H9 (cell line): ENCODE data around the gene ETF1. TPM values are rescaled to one million over a fixed set of nuclear protein-coding genes. Genes with fewer than 3 reads are reported as not detected.

Source experiments
- DNase-seq: peaks from one replicate; pipeline ENCODE4 v3.0.0-alpha.2; 2017
- H2AFZ ChIP-seq: one replicate; pipeline ENCODE4 v1.6.1; 2013; ENCODE audit warnings: mild to moderate bottlenecking, low read length, control low read depth, moderate library complexity
- H2AK5ac ChIP-seq: 2 replicates; pipeline ENCODE4 v1.6.1; 2013; ENCODE audit warnings: low read length, control low read depth, mixed read lengths; ENCODE audit not compliant: insufficient read length
- H2BK120ac ChIP-seq: one replicate; pipeline ENCODE4 v1.6.1; 2013; ENCODE audit warnings: low read depth, mild to moderate bottlenecking, low read length, control low read depth, inconsistent platforms; ENCODE audit not compliant: poor library complexity, severe bottlenecking
- H2BK12ac ChIP-seq: 2 replicates; pipeline ENCODE4 v1.6.1; 2013; ENCODE audit warnings: low read length, control low read depth, mixed read lengths, low read depth; ENCODE audit not compliant: insufficient read length
- H2BK15ac ChIP-seq: 2 replicates; pipeline ENCODE4 v1.6.1; 2013; ENCODE audit warnings: low read depth, low read length, control low read depth
- H2BK20ac ChIP-seq: one replicate; pipeline ENCODE4 v1.6.1; 2013; ENCODE audit warnings: low read depth, mild to moderate bottlenecking, low read length, control low read depth, inconsistent platforms; ENCODE audit not compliant: poor library complexity, severe bottlenecking
- H2BK5ac ChIP-seq: 2 replicates; pipeline ENCODE4 v1.6.1; 2013; ENCODE audit warnings: low read length, control low read depth, mixed read lengths; ENCODE audit not compliant: insufficient read length
- H3K14ac ChIP-seq: 2 replicates; pipeline ENCODE4 v1.6.1; 2013; ENCODE audit warnings: low read length, control low read depth; ENCODE audit not compliant: insufficient read depth
- H3K18ac ChIP-seq: 2 replicates; pipeline ENCODE4 v1.6.1; 2013; ENCODE audit warnings: low read depth, mild to moderate bottlenecking, mixed read lengths, low read length, control low read depth; ENCODE audit not compliant: insufficient read length
- H3K23ac ChIP-seq: 2 replicates; pipeline ENCODE4 v1.6.1; 2013; ENCODE audit warnings: low read length, control low read depth, mixed read lengths, low read depth; ENCODE audit not compliant: insufficient read length
- H3K23me2 ChIP-seq: 2 replicates; pipeline ENCODE4 v1.6.1; 2013; ENCODE audit warnings: low read depth, mild to moderate bottlenecking, mixed read lengths, low read length, control low read depth; ENCODE audit not compliant: insufficient read length, poor library complexity, severe bottlenecking
- H3K27ac ChIP-seq: 2 replicates; pipeline ENCODE4 v1.5.1; 2013; ENCODE audit warnings: low read length, control low read depth, mixed read lengths, low read depth; ENCODE audit not compliant: insufficient read length
- H3K27me3 ChIP-seq: 2 replicates; pipeline ENCODE4 v1.6.1; 2013; ENCODE audit warnings: low read length, control low read depth, inconsistent platforms; ENCODE audit not compliant: insufficient read depth
- H3K4ac ChIP-seq: 2 replicates; pipeline ENCODE4 v1.6.1; 2013; ENCODE audit warnings: low read depth, mild to moderate bottlenecking, control low read depth, inconsistent platforms, low read length, moderate library complexity
- H3K4me1 ChIP-seq: 2 replicates; pipeline ENCODE4 v1.6.1; 2013; ENCODE audit warnings: low read length, control low read depth, inconsistent platforms; ENCODE audit not compliant: insufficient read depth
- H3K4me2 ChIP-seq: 2 replicates; pipeline ENCODE4 v1.6.1; 2013; ENCODE audit warnings: low read length, control low read depth, mixed read lengths; ENCODE audit not compliant: insufficient read length, insufficient read depth
- H3K56ac ChIP-seq: 2 replicates; pipeline ENCODE4 v1.6.1; 2013; ENCODE audit warnings: low read depth, mild to moderate bottlenecking, mixed read lengths, low read length, control low read depth; ENCODE audit not compliant: insufficient read length
- H3K79me1 ChIP-seq: 2 replicates; pipeline ENCODE4 v1.6.1; 2013; ENCODE audit warnings: low read depth, mild to moderate bottlenecking, moderate library complexity, low read length, control low read depth, inconsistent platforms; ENCODE audit not compliant: insufficient read depth, poor library complexity, severe bottlenecking
- H3K79me2 ChIP-seq: 2 replicates; pipeline ENCODE4 v1.6.1; 2013; ENCODE audit warnings: low read length, control low read depth, inconsistent platforms; ENCODE audit not compliant: insufficient read depth
- H3K9ac ChIP-seq: 2 replicates; pipeline ENCODE4 v1.6.1; 2013; ENCODE audit warnings: low read length, control low read depth, mixed read lengths; ENCODE audit not compliant: insufficient read length; ENCODE audit errors: extremely low read depth
- H3K9me3 ChIP-seq: one replicate; pipeline ENCODE4 v1.6.1; 2013; ENCODE audit warnings: low read depth, low read length, inconsistent platforms; ENCODE audit not compliant: control insufficient read depth
- H3T11ph ChIP-seq: one replicate; pipeline ENCODE4 v1.6.1; 2013; ENCODE audit warnings: mild to moderate bottlenecking, low read length, control low read depth, inconsistent platforms
- H4K20me1 ChIP-seq: one replicate; pipeline ENCODE4 v1.6.1; 2013; ENCODE audit not compliant: control insufficient read depth, insufficient read length, insufficient read depth
- H4K5ac ChIP-seq: 2 replicates; pipeline ENCODE4 v1.6.1; 2013; ENCODE audit warnings: low read depth, mild to moderate bottlenecking, mixed read lengths, low read length, control low read depth; ENCODE audit not compliant: insufficient read length
- H4K8ac ChIP-seq: replicated peaks from 2 replicates; pipeline ENCODE4 v1.6.1; 2013; ENCODE audit warnings: low read length, control low read depth, mixed read lengths, low read depth; ENCODE audit not compliant: insufficient read length
- H4K91ac ChIP-seq: 2 replicates; pipeline ENCODE4 v1.6.1; 2013; ENCODE audit warnings: low read depth, mild to moderate bottlenecking, moderate library complexity, mixed read lengths, low read length, control low read depth; ENCODE audit not compliant: insufficient read length
- H3K27ac Mint-ChIP-seq, 3 experiments: 2 replicates in 2 of 3; 3 replicates in 1 of 3; pipeline ENCODE4 v1.8.0; 2020 to 2021; ENCODE audit warnings: mixed read lengths in 3 of 3, mild to moderate bottlenecking in 1 of 3, moderate library complexity in 1 of 3
- H3K27me3 Mint-ChIP-seq: 2 replicates; pipeline ENCODE4 v1.8.0; 2021; ENCODE audit warnings: low read depth, mild to moderate bottlenecking, moderate library complexity, mixed read lengths
- H3K36me3 Mint-ChIP-seq, 3 experiments: 2 replicates in 2 of 3; 3 replicates in 1 of 3; pipeline ENCODE4 v1.8.0; 2020 to 2021; ENCODE audit warnings: low read depth in 3 of 3, mixed read lengths in 3 of 3; ENCODE audit not compliant: insufficient read depth in 1 of 3
- H3K4me1 Mint-ChIP-seq, 2 experiments: 2 replicates each; pipeline ENCODE4 v1.8.0; 2020; ENCODE audit warnings: mixed read lengths in 2 of 2
- H3K4me3 Mint-ChIP-seq, 2 experiments: 2 replicates in 1 of 2; 3 replicates in 1 of 2; pipeline ENCODE4 v1.8.0; 2020 to 2021; ENCODE audit warnings: mild to moderate bottlenecking in 2 of 2, mixed read lengths in 2 of 2, moderate library complexity in 1 of 2
- H3K9me3 Mint-ChIP-seq, 2 experiments: 2 replicates in 1 of 2; 3 replicates in 1 of 2; pipeline ENCODE4 v1.8.0; 2020; ENCODE audit warnings: mild to moderate bottlenecking in 2 of 2, mixed read lengths in 2 of 2, moderate library complexity in 1 of 2
- WGBS: extraction: QIAGEN DNeasy Blood & Tissue Kit; methylation state at CpG from one replicate; pipeline ENCODE4 v1.1.7; 2013; ENCODE audit warnings: missing lambda C conversion rate, low lambda C conversion rate, mixed read lengths; ENCODE audit not compliant: insufficient read length; ENCODE audit errors: extremely low coverage; 5-methylcytosine and 5-hydroxymethylcytosine counted together
- total RNA-seq: library from RNA; stranded (reverse); gene quantifications from 2 replicates; pipeline ENCODE4 v1.2.1, GENCODE V29; 2021
- TF ChIP-seq, protein P1 (sequence below): fragments of 200-600 bp; sonication (generic); conservative IDR thresholded peaks from 3 replicates; pipeline ENCODE4 v1.8.0; 2021; ENCODE audit warnings: antibody characterized with exemption, mild to moderate bottlenecking

Gene ETF1
- total RNA-seq, 1 experiment from 2014 or later = 175 TPM

DNA sequence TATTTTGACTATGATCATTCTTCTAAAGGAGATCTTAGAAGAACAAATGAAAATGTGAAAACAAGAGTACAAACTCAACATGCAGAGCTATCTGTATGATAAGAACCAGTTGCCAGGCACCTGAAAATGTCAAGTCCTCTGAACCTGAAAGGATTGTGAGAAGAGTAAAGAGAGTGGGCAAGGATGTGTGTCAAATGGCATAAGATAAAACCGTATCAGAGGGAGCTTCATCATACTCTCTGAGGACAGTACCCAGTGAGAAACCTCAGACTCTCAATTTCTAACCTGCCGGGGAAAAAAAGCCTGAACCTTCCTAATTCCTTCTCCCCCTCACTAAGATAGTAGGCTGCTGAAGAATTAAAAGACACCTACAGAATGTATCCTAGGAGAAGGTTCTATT lies 6.8 kb downstream of the ETF1 start:
- Histone ChIP-seq H3T11ph (no peak overlapping the region), H3K4ac (no peak overlapping the region), H3K79me1 (peaks cover 3% of the 10 kb centered on the region), H3K79me2 (peaks cover 72% of the 10 kb centered on the region), H3K23me2 (no peaks in the 10 kb centered on the region), H3K9ac (no peak overlapping the region), H4K8ac (no peak overlapping the region), H3K56ac (no peak overlapping the region), H2AFZ (no peak overlapping the region), H3K18ac (no peak overlapping the region), H3K27me3 (no peaks in the 10 kb centered on the region), H4K5ac (no peak overlapping the region), H2BK12ac (no peak overlapping the region), H4K91ac (no peak overlapping the region), H3K23ac (no peak overlapping the region), H3K27ac (no peak overlapping the region), H2AK5ac (no peak overlapping the region), H3K4me2 (no peak overlapping the region), H2BK15ac (no peak overlapping the region), H3K4me1 (no peaks in the 10 kb centered on the region), H2BK5ac (no peak overlapping the region), H2BK20ac (no peak overlapping the region), H4K20me1 (no peaks in the 10 kb centered on the region), H3K9me3 (no peaks in the 10 kb centered on the region), H3K14ac (no peak overlapping the region), H2BK120ac (no peak overlapping the region)
- Mint-ChIP-seq H3K4me1 (peaks cover 9 to 16% of the 10 kb centered on the region in 2 experiments), H3K4me3 (no peak overlapping the region), H3K36me3 (peaks cover 30 to 68% (median 62%) of the 10 kb centered on the region in 3 experiments; a peak in 6 of 7 replicates), H3K27me3 (no peaks in the 10 kb centered on the region), H3K9me3 (no peaks in the 10 kb centered on the region), H3K27ac (no peak overlapping the region)
- no peak for DNase-seq
- TF ChIP-seq, protein P1, sequence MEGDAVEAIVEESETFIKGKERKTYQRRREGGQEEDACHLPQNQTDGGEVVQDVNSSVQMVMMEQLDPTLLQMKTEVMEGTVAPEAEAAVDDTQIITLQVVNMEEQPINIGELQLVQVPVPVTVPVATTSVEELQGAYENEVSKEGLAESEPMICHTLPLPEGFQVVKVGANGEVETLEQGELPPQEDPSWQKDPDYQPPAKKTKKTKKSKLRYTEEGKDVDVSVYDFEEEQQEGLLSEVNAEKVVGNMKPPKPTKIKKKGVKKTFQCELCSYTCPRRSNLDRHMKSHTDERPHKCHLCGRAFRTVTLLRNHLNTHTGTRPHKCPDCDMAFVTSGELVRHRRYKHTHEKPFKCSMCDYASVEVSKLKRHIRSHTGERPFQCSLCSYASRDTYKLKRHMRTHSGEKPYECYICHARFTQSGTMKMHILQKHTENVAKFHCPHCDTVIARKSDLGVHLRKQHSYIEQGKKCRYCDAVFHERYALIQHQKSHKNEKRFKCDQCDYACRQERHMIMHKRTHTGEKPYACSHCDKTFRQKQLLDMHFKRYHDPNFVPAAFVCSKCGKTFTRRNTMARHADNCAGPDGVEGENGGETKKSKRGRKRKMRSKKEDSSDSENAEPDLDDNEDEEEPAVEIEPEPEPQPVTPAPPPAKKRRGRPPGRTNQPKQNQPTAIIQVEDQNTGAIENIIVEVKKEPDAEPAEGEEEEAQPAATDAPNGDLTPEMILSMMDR = no peak
- no CpG with 5 or more reads among the region's 2 CpGs for WGBS
